ENCODE data around the gene OPCML.

The OPCML gene

DNA sequence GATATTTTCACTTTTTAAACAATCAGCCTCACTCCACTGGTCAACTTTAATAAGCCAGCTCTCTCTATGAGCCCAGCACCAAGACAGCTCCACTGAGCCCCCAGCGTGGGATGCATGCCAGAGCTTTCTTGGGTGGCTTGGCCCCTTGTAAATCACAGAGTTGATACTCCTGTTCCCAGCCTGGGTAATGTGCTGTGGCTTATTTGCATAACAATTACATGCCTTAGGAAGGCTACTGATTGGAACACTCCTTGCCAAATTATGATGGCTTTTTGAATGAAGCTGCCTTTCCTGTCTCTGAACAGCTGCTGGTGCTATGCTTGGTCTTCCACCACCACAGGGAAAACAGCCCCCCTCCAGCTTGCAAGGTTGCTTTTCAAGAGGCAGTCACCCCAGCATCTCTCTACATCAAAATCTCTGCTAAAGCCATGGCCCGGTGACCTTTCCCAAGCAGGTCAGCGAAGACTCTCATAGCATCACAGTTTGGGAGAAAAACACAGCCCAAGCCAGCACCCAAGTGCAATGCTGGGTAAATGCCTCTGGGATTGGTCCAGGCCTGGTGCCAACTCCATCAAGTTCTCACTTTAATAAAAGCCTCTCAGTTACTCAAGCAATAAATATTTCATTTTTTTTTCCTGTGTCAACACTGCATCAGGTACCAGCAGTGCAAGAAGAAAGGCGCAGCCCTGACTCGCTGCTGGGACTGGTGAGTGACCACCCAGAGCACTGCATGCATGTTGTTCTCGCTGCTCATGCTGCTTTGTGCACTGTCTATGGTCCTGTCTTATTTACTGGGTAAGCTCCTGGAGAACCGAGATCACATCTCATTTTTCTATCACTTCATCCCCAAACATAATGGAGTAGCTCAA, 549.3 kb downstream of the OPCML start:
- Mint-ChIP-seq H3K4me1 (ENCODE audit: low read depth) (no peaks in the 10 kb centered on the region), H3K36me3 (ENCODE audit: low read depth) (no peaks in the 10 kb centered on the region), H3K27me3 (ENCODE audit: low read depth) (no peaks in the 10 kb centered on the region), H3K4me3 (no peak overlapping the region), H3K27ac (no peak overlapping the region), H3K9me3 (no peaks in the 10 kb centered on the region)
- DNase-seq (ENCODE audit: low spot score): no peak

DNA sequence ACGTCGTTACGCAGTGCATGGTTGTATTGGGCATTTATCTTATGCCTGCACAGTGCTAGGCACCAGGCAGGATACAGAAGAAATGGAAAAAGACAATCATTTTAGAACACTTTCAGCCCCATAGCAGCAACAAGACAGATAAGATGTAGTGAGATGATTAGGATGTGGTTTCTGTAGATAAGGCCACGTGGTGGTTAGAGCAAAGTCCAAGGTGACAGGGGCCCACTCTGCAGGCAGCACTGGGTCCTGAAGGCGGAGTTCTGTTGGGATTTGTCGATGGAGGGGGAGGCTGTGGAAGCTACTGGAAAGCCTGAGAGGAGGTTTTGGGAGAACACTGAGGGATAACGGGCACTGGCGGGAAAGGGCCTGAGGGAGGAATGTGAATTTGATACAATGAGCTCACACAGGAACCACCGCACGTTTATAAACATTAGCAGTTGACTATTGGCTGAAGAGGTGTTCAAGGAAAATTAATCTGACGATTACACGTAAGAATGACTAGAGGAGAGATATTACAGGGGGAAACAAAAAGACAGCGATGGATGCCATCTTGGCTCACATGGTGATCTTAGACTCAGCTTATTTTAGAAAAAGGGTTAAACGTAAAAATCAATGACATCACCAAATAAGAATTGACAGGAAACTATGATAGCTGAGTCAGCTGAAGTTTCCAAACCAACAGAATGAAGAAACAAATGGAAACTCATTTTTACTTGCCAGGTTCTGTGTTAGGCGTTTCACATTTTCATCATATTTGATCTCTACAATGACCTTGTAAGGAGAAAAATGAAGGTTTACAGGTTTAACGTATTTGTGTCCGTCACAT, 551.0 kb downstream of the OPCML start:
- no peaks in the 10 kb centered on the region for H3K9me3 Mint-ChIP-seq
- no peak overlapping the region for H3K27ac Mint-ChIP-seq
- no peaks in the 10 kb centered on the region for H3K36me3 Mint-ChIP-seq (ENCODE audit: low read depth)
- no peaks in the 10 kb centered on the region for H3K27me3 Mint-ChIP-seq (ENCODE audit: low read depth)
- no peak overlapping the region for H3K4me3 Mint-ChIP-seq
- no peak for DNase-seq (ENCODE audit: low spot score)
- no peaks in the 10 kb centered on the region for H3K4me1 Mint-ChIP-seq (ENCODE audit: low read depth)

DNA sequence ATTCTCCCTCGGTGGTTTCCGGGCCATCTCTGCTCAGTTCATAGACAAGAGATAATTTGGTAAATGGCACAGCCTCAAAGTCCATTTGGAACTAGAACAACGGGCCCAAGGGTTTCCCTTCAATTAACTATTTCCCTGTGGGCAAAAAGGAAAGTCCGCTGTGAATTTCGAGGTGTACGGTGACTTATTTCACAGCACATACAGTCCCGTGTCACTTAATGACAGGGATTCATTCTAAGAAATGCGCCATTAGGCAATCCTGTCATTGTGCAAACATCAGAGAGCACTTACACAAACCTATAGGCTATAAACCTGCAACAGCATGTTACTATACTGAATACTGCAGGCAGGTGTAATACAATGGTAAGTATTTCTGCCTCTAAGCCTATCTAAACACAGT, 551.6 kb downstream of the OPCML start:
- Mint-ChIP-seq H3K4me3 (no peak overlapping the region), H3K27ac (no peak overlapping the region)

DNA sequence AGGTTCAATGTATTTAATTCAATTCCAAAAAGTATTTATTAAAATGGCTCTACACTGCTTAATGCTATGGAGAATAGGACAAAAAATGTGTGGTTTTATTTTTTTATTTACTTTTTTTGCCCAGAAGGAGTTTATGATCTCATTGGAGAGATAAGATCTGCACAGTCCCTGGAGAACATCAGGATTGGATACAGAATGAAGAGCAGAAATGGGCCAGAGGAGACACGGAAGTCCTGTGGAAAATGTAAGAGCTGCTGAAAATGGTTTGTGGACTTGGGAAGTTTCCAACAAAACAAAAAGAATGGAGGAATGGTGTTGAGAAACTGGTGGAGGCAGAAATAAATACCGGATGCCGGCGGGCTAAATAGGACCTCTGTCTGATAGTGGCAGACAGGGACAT, 554.6 kb downstream of the OPCML start:
- no peak for DNase-seq (ENCODE audit: low spot score)
- no peak overlapping the region for H3K4me3 Mint-ChIP-seq
- H3K27me3 Mint-ChIP-seq (ENCODE audit: low read depth): no peaks in the 10 kb centered on the region
- no peaks in the 10 kb centered on the region for H3K36me3 Mint-ChIP-seq (ENCODE audit: low read depth)
- H3K4me1 Mint-ChIP-seq (ENCODE audit: low read depth): no peaks in the 10 kb centered on the region
- H3K9me3 Mint-ChIP-seq: no peaks in the 10 kb centered on the region
- no peak overlapping the region for H3K27ac Mint-ChIP-seq

More for the DNA sequence above, 551.6 kb downstream of the OPCML start:
- H3K36me3 Mint-ChIP-seq (ENCODE audit: low read depth): no peaks in the 10 kb centered on the region
- no peak for DNase-seq (ENCODE audit: low spot score)
- H3K27me3 Mint-ChIP-seq (ENCODE audit: low read depth): no peaks in the 10 kb centered on the region
- H3K9me3 Mint-ChIP-seq: no peaks in the 10 kb centered on the region
- no peaks in the 10 kb centered on the region for H3K4me1 Mint-ChIP-seq (ENCODE audit: low read depth)

DNA sequence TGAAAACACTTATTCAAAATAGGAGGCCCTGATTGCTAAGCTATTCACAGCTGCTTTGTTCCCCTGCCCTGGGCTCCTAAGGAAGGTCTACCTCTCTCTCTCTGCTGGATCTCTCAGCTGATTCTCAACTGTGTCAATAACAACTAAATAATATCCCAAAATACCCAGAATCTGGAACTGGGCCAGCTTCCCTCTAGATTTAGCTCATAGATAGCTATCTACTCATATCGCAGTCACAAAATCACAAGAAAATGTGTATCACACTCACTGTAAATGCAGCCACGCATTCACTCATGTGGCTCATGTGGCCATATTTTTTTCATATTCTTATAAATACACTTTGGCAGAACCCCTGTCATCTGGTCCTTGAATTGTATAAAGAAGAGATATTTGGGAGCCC, 555.1 kb downstream of the OPCML start:
- no peaks in the 10 kb centered on the region for H3K36me3 Mint-ChIP-seq (ENCODE audit: low read depth)
- no peak overlapping the region for H3K27ac Mint-ChIP-seq
- H3K4me3 Mint-ChIP-seq: no peak overlapping the region
- H3K9me3 Mint-ChIP-seq: no peaks in the 10 kb centered on the region
- no peak for DNase-seq (ENCODE audit: low spot score)
- H3K27me3 Mint-ChIP-seq (ENCODE audit: low read depth): no peaks in the 10 kb centered on the region
- H3K4me1 Mint-ChIP-seq (ENCODE audit: low read depth): no peaks in the 10 kb centered on the region

DNA sequence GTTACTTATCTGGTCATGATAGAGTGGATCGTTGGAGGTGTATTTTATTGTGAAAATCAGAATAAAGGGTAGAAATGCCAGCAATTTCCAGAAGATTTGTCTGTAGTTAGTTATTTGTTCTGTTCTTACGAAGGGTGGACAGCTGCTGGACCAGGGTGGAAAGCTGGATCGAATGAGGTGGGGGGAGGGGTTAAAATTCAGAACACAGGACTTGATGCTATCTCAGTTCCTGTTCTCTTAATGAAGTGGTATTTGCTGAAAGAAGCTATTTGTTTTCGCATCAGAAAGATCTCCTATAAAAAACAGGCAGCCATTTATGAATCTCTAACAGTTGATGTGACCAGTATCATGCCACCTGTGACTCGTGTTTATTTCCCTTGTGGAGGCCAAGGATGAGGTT, 556.2 kb downstream of the OPCML start:
- H3K4me1 Mint-ChIP-seq (ENCODE audit: low read depth): no peaks in the 10 kb centered on the region
- no peak overlapping the region for H3K27ac Mint-ChIP-seq
- H3K36me3 Mint-ChIP-seq (ENCODE audit: low read depth): no peaks in the 10 kb centered on the region
- H3K9me3 Mint-ChIP-seq: no peaks in the 10 kb centered on the region
- DNase-seq (ENCODE audit: low spot score): no peak
- no peak overlapping the region for H3K4me3 Mint-ChIP-seq
- no peaks in the 10 kb centered on the region for H3K27me3 Mint-ChIP-seq (ENCODE audit: low read depth)

DNA sequence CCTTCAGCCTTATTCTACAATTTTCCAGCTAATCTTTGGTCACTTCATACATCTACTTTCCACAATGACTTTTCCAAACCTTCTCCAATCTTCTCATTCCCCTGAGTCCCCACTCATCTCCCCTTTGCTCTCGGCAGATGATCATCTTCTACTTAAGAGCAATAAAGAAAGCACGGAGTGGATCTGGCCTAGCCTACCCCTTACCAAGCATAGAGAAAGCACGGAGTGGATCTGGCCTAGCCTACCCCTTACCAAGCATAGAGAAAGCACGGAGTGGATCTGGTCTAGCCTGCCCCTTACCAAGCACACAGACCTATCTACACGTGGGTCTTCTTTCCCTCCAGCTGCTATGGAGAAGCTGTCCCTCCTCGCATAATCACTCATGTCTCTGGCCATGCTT, 558.6 kb downstream of the OPCML start:
- Mint-ChIP-seq H3K4me3 (no peak overlapping the region), H3K4me1 (ENCODE audit: low read depth) (no peaks in the 10 kb centered on the region), H3K9me3 (no peaks in the 10 kb centered on the region), H3K27ac (no peak overlapping the region), H3K36me3 (ENCODE audit: low read depth) (no peaks in the 10 kb centered on the region), H3K27me3 (ENCODE audit: low read depth) (no peaks in the 10 kb centered on the region)
- no peak for DNase-seq (ENCODE audit: low spot score)

DNA sequence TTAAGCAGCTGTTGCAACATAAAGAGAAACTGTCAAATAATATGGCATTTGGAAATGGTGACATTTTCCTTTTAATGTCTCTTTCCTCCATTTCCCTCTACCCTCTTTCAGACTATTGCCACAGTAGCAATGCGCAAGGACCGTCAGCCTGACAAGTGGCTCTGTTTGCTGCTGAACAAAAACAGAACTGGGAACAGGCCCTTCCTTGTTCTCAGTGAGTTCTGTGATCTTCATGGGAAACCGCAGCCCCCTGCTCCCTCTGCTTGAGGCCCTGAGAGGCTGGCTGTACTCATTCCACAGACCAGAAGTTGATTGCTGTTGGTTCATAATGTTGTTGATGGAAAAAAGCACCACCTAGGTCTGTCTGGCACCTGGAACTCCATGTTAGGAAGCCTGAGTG, 559.7 kb downstream of the OPCML start:
- Mint-ChIP-seq H3K27ac (no peak overlapping the region), H3K4me3 (no peak overlapping the region), H3K36me3 (ENCODE audit: low read depth) (no peaks in the 10 kb centered on the region), H3K9me3 (no peaks in the 10 kb centered on the region), H3K27me3 (ENCODE audit: low read depth) (no peaks in the 10 kb centered on the region), H3K4me1 (ENCODE audit: low read depth) (no peaks in the 10 kb centered on the region)
- no peak for DNase-seq (ENCODE audit: low spot score)

DNA sequence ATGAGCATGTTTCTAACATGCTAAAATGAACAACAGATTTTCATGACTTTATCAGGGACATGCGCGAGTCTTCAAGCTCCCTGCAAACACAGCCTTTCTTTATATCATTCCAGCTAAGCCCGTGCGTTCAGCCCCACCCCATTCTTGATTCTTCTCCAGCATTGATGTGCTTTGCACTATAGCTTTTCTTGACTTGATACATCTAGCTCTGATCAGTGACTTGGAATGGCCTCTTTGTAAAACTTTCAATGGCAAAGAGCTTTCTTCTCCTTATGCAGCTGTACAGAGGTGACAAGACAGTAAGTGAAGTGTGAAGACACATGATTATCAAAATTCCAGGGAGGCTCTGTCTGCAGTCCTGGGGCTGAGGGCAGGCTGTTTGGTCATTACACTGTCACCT, 561.0 kb downstream of the OPCML start:
- Mint-ChIP-seq H3K4me1 (ENCODE audit: low read depth) (no peaks in the 10 kb centered on the region), H3K9me3 (no peaks in the 10 kb centered on the region), H3K36me3 (ENCODE audit: low read depth) (no peaks in the 10 kb centered on the region), H3K4me3 (no peak overlapping the region), H3K27ac (no peak overlapping the region), H3K27me3 (ENCODE audit: low read depth) (no peaks in the 10 kb centered on the region)
- no peak for DNase-seq (ENCODE audit: low spot score)

DNA sequence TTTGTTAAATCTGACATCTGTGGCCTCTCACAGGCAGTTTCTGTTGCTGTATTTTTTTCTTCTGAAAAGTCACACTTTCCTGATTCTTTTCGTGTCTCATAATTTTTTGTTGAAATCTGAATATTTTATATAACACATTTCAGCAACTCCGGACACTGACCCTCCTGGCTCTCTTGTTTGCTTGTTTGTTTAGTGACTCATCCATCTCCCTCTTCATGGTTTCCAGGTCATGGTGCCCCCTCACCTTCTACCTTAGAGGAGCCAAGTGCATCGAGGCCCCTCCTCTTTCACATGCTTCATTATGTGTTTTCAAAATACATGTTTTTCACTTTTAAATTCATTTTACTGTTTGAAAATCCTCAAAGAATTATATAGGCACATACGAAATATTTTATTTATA, 562.4 kb downstream of the OPCML start:
- Mint-ChIP-seq H3K9me3 (no peaks in the 10 kb centered on the region), H3K27ac (no peak overlapping the region), H3K27me3 (ENCODE audit: low read depth) (no peaks in the 10 kb centered on the region), H3K4me3 (no peak overlapping the region), H3K4me1 (ENCODE audit: low read depth) (no peaks in the 10 kb centered on the region), H3K36me3 (ENCODE audit: low read depth) (no peaks in the 10 kb centered on the region)
- DNase-seq (ENCODE audit: low spot score): no peak

DNA sequence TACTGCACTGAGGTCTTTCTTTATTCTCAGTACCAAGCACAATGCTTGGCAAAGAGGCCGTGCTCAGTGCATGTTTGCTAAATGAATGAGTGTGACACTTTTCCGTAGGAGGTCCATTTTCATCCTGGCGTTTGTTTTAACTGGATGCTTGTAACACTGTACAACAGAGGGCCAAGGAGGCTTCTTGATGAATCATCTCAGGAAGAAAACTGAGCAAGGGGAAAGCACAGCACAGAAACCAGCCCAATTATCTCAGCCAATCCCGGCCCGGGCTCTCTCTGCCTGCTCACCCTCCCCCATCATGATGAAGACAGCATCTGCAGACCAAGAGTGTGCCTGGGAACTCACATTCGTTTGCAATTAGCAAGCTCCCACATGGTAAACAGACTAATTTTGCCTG, 570.3 kb downstream of the OPCML start:
- Mint-ChIP-seq H3K27ac (no peak overlapping the region), H3K36me3 (ENCODE audit: low read depth) (no peaks in the 10 kb centered on the region), H3K4me3 (no peak overlapping the region), H3K4me1 (ENCODE audit: low read depth) (no peaks in the 10 kb centered on the region), H3K27me3 (ENCODE audit: low read depth) (no peaks in the 10 kb centered on the region), H3K9me3 (no peaks in the 10 kb centered on the region)
- no peak for DNase-seq (ENCODE audit: low spot score)

DNA sequence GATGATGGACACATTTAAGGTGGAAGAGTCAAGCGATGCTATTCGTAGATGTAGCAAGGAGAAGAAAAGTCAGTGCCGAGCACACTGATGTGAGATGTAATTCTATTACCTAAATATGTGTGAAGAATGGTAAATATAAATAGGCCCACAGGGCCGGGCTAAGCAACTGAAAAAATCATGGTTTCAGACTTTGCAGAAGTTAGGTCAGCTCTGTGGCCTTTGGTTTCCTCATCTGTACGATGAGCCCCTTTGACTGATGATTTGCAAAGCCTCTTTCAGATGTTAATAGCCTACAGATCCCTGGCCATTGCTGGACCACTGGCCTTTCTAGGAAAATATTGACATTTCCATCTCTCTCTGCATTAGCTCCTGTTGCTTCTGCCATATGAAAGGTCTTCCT, 570.8 kb downstream of the OPCML start:
- no peak overlapping the region for H3K4me3 Mint-ChIP-seq
- H3K9me3 Mint-ChIP-seq: no peaks in the 10 kb centered on the region
- H3K36me3 Mint-ChIP-seq (ENCODE audit: low read depth): no peaks in the 10 kb centered on the region
- H3K4me1 Mint-ChIP-seq (ENCODE audit: low read depth): no peaks in the 10 kb centered on the region
- no peaks in the 10 kb centered on the region for H3K27me3 Mint-ChIP-seq (ENCODE audit: low read depth)
- DNase-seq (ENCODE audit: low spot score): no peak
- no peak overlapping the region for H3K27ac Mint-ChIP-seq

DNA sequence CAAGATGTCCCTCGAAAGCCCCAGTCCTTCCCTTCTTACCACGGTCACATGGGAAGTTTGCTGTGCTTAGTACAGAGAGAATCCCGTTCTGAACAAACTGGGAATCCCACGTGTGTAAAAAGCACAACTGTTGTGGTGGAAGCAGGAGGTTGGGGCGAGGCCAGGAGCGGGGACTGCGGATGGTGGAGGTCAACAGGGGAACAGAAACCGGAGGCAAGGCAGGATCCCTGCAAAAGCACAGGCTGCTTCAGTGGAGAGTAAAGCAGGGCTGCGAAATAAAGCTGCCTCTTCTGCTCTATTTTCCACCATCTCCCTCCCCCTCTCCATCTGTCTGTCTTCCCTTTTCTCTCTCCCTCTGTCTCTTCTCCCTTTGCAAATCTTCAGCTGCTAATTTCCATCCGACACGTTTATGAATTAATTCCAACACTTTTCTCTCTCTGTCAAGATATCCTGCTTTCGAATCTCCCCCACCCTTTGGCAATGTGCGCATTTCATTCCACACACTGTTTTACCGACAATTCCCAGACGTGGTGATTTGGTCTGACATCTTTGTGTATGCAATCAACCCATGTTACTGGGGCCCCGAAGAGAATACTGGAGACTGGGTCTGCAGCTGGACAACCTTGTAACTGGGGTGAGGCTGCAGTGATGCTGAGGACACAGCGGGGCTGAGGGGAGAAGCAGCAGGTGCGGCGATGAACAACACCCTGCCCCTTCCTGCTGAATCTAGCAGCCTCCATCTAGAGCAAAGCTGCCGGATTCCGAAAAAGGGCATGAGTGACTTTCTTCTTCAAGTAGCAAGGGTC, 571.8 kb downstream of the OPCML start:
- Mint-ChIP-seq H3K4me3 (no peak overlapping the region), H3K27me3 (ENCODE audit: low read depth) (no peaks in the 10 kb centered on the region), H3K4me1 (ENCODE audit: low read depth) (no peaks in the 10 kb centered on the region), H3K27ac (no peak overlapping the region), H3K36me3 (ENCODE audit: low read depth) (no peaks in the 10 kb centered on the region), H3K9me3 (no peaks in the 10 kb centered on the region)
- DNase-seq (ENCODE audit: low spot score): no peak

DNA sequence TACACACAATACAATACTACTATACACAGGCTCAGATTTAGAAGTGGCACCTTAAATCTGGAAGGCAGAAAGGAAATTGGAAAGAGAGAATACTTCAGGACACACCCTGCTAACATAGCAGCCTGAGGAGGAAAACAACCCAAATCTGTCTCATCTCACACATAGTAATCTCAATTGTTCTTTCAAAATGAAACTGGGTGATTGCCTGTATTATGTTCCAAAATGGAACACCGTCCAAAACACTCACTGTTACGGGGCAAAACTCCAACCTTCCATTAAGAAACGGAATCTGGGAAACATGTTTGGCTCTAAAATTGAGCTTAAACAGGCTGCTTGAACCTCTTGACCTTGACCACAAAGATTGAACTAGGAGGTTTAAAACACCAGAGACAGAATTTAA, 572.6 kb downstream of the OPCML start:
- Mint-ChIP-seq H3K27me3 (ENCODE audit: low read depth) (no peaks in the 10 kb centered on the region), H3K27ac (no peak overlapping the region), H3K36me3 (ENCODE audit: low read depth) (no peaks in the 10 kb centered on the region), H3K9me3 (peaks cover 2% of the 10 kb centered on the region), H3K4me1 (ENCODE audit: low read depth) (no peaks in the 10 kb centered on the region), H3K4me3 (no peak overlapping the region)
- no peak for DNase-seq (ENCODE audit: low spot score)
